Endothelial cell of umbilical vein (primary cell): ENCODE data around the gene HJV. TPM values are rescaled to one million over a fixed set of nuclear protein-coding genes. Genes with fewer than 3 reads are reported as not detected.

Experiments used
- BruUV-seq: library from RNA; stranded (reverse); fragments of 400-500 nt; replicated peaks from 2 replicates; lab custom pipeline; 2021; lab: Mats Ljungman, UMichigan
- CTCF ChIA-PET: fragments of 300-600, 350-600 bp; sonication (Branson Sonifier 250); formaldehyde crosslinking; loops from one replicate; lab custom pipeline; 2021; ENCODE audit warnings: antibody characterized with exemption, inconsistent platforms; lab: Charles Lee
- POLR2A ChIA-PET: fragments of 300-600, 350-600 bp; sonication (Branson Sonifier 250); formaldehyde crosslinking; loops from one replicate; lab custom pipeline; 2021; ENCODE audit warnings: antibody characterized with exemption, inconsistent platforms; lab: Charles Lee
- DNase-seq: peaks from one replicate; pipeline ENCODE4 v3.0.0-alpha.2; 2011; ENCODE audit warnings: low read depth, low spot score
- FAIRE-seq: peaks from 2 replicates; lab custom pipeline; 2011; peaks lifted over from hg19 to GRCh38; lab: Jason Lieb, UNC
- H2AFZ ChIP-seq: 2 replicates; pipeline ENCODE4 v1.6.0; 2012; ENCODE audit warnings: low read depth, low read length, control low read depth, inconsistent platforms
- H3K27ac ChIP-seq: 2 replicates; pipeline ENCODE4 v1.5.1; 2011; ENCODE audit warnings: low read depth, mild to moderate bottlenecking, control low read depth, low read length, moderate library complexity; ENCODE audit not compliant: insufficient read depth
- H3K27me3 ChIP-seq, 2 experiments: 2 replicates each; pipeline versions ENCODE4 v1.6.0 to v1.6.1; 2011; ENCODE audit warnings: low read length in 2 of 2, mixed read lengths in 1 of 2; ENCODE audit not compliant: control insufficient read depth in 2 of 2, insufficient read depth in 2 of 2
- H3K36me3 ChIP-seq, 2 experiments: 2 replicates in 1 of 2; 3 replicates in 1 of 2; pipeline ENCODE4 v1.5.1; 2011; ENCODE audit warnings: low read length in 2 of 2, mild to moderate bottlenecking in 1 of 2, moderate library complexity in 1 of 2; ENCODE audit not compliant: control insufficient read depth in 2 of 2, insufficient read depth in 2 of 2; ENCODE audit errors: extremely low read depth in 1 of 2
- H3K4me1 ChIP-seq: 3 replicates; pipeline ENCODE4 v1.5.1; 2011; ENCODE audit warnings: mild to moderate bottlenecking, low read length; ENCODE audit not compliant: control insufficient read depth, insufficient read depth; ENCODE audit errors: extremely low read depth
- H3K4me2 ChIP-seq: 2 replicates; pipeline ENCODE4 v1.6.1; 2011; ENCODE audit warnings: low read length, control low read depth, mixed read lengths; ENCODE audit not compliant: insufficient read depth
- H3K4me3 ChIP-seq, 3 experiments: fragments of 200-600 bp in 1 of 3; sonication (generic), shearing (Covaris generic) in 1 of 3; replicated peaks in 1 of 3; 2 replicates each; pipeline ENCODE4 v1.5.1; 2011 to 2016; ENCODE audit warnings: control low read depth in 3 of 3, low read length in 3 of 3, mild to moderate bottlenecking in 2 of 3, inconsistent platforms in 1 of 3, low read depth in 1 of 3, moderate library complexity in 1 of 3; ENCODE audit not compliant: insufficient read depth in 1 of 3
- H3K79me2 ChIP-seq: 2 replicates; pipeline ENCODE4 v1.6.0; 2012; ENCODE audit warnings: low read length, inconsistent platforms; ENCODE audit not compliant: control insufficient read depth, insufficient read depth
- H3K9ac ChIP-seq: replicated peaks from 2 replicates; pipeline ENCODE3; 2011; ENCODE audit warnings: low read length, control low read depth; ENCODE audit not compliant: insufficient read depth; ENCODE audit errors: extremely low read depth
- H3K9me1 ChIP-seq: replicated peaks from 3 replicates; pipeline ENCODE4 v1.6.0; 2011; ENCODE audit warnings: mild to moderate bottlenecking, low read length; ENCODE audit not compliant: control insufficient read depth, insufficient read depth; ENCODE audit errors: extremely low read depth
- H3K9me3 ChIP-seq: replicated peaks from 2 replicates; pipeline ENCODE4 v1.5.1; 2012; ENCODE audit warnings: low read length, inconsistent platforms; ENCODE audit not compliant: control insufficient read depth, insufficient read depth
- H4K20me1 ChIP-seq: replicated peaks from 2 replicates; pipeline ENCODE3; 2011; ENCODE audit warnings: mild to moderate bottlenecking, low read length; ENCODE audit not compliant: control insufficient read depth, insufficient read depth; ENCODE audit errors: extremely low read depth
- CTCF ChIP-seq, 2 donors: IDR thresholded peaks; 1 replicate in 1 of 2; 2 replicates in 1 of 2; pipeline ENCODE4 v1.5.1; 2011; ENCODE audit warnings: low read length in 2 of 2, mild to moderate bottlenecking in 2 of 2, moderate library complexity in 2 of 2, control low read depth in 1 of 2, inconsistent platforms in 1 of 2, low read depth in 1 of 2; ENCODE audit not compliant: insufficient read depth in 1 of 2; ENCODE audit errors: extremely low read depth in 1 of 2
- EZH2 ChIP-seq: IDR thresholded peaks from 2 replicates; pipeline ENCODE4 v1.6.1; 2012; ENCODE audit warnings: borderline replicate concordance, low read depth, mild to moderate bottlenecking, moderate library complexity, low read length, inconsistent platforms; ENCODE audit not compliant: severe bottlenecking
- FOS ChIP-seq: IDR thresholded peaks from 2 replicates; pipeline ENCODE4 v1.6.1; 2011; ENCODE audit warnings: mild to moderate bottlenecking, low read length, moderate library complexity, borderline replicate concordance; ENCODE audit not compliant: insufficient read depth
- GATA2 ChIP-seq: IDR thresholded peaks from 2 replicates; pipeline ENCODE4 v1.7.0; 2011; ENCODE audit warnings: low read depth, mild to moderate bottlenecking, moderate library complexity, mixed read lengths, low read length; ENCODE audit not compliant: insufficient read length, insufficient read depth
- JUN ChIP-seq: IDR thresholded peaks from 2 replicates; pipeline ENCODE4 v1.6.1; 2011; ENCODE audit warnings: borderline replicate concordance, low read depth; ENCODE audit not compliant: insufficient read length, insufficient read depth
- MAX ChIP-seq: IDR thresholded peaks from 2 replicates; pipeline ENCODE4 v1.6.1; 2011; ENCODE audit not compliant: insufficient read depth, insufficient read length
- MYC ChIP-seq: IDR thresholded peaks from one replicate; pipeline ENCODE4 v1.6.1; 2011; ENCODE audit warnings: mild to moderate bottlenecking, low read depth, low read length
- POLR2A ChIP-seq: IDR thresholded peaks from 2 replicates; pipeline ENCODE4 v1.6.1; 2012; ENCODE audit warnings: low read depth, mild to moderate bottlenecking, control low read depth, low read length
- POLR2AphosphoS5 ChIP-seq: IDR thresholded peaks from 2 replicates; pipeline ENCODE4 v1.6.1; 2012; ENCODE audit warnings: low read depth, mild to moderate bottlenecking, control low read depth, low read length, moderate library complexity; ENCODE audit not compliant: insufficient read depth
- dilution Hi-C: fragments of 300-500 bp; cut with MboI; formaldehyde crosslinking; loops from one replicate; pipeline ENCODE4 v1.15.0; 2019; ENCODE audit warnings: low sequenced_read_pairs; ENCODE audit not compliant: extremely low pct_ligation_motif_present
- intact Hi-C: fragments of 100-400 bp; cut with micrococcal nuclease; formaldehyde crosslinking; loops from one replicate; pipeline ENCODE4 v1.10.0; 2022
- polyA plus RNA-seq, 4 experiments: library from polyadenylated mRNA; depleted of rRNA in 3 of 4; stranded (reverse) in 3 of 4; unstranded in 1 of 4; fragments of >200 nt; gene quantifications; 2 replicates each; pipeline versions ENCODE4 v1.2.1 to v1.2.3, GENCODE V29; 2011 to 2012; ENCODE audit warnings: missing spikeins in 1 of 4
- total RNA-seq: library from RNA; stranded (reverse); gene quantifications from 2 replicates; pipeline ENCODE4 v1.2.3, GENCODE V29; 2021

The HJV gene
- total and polyA plus RNA-seq, 2 donors (not counting 3 experiments of a cell fraction or from before 2014, with no cell fraction given) = not detected

DNA sequence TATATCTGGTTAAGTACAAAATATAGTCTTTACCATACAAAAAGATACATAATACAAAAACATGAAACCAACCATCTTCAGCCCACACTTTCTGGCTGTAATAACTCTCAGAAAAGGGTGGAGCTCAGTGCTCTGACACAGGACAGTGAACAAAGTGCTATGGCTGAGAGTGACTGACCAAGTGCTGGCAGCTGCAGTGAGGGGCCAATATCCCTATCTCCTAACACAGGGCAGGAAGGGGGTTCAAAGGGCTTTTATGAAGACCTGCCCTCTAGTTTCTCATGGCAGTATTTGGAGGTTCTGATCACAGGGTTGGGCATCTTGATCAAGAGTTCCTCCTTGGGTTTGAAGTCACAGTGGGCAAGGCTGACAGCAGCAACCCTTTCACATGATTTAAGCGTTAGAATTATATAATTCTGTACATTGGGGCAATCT lies 29.0 kb downstream of the HJV start:
- no TSS peak for BruUV-seq
- H3K4me2 ChIP-seq = no peak overlapping the region
- peaks cover 12% of the 10 kb centered on the region for H3K4me1 ChIP-seq
- dilution Hi-C loops = no loop called here
- H4K20me1 ChIP-seq = no peaks in the 10 kb centered on the region
- H3K27me3 ChIP-seq = no peaks in the 10 kb centered on the region
- no peak overlapping the region for H3K4me3 ChIP-seq
- DNase-seq (no peak), FAIRE-seq (no peak)
- no peaks in the 10 kb centered on the region for H3K9me1 ChIP-seq
- TF ChIP-seq JUN (no peak), EZH2 (no peak), FOS (no peak), GATA2 (no peak), POLR2A (no peak), MYC (no peak), POLR2AphosphoS5 (no peak), CTCF (IDR thresholded peaks at IDR 0.05; ENCODE audit: extremely low read depth in 1 of 2, insufficient read depth in 1 of 2, low read depth in 1 of 2, low read length in 2 of 2) (no peak), MAX (no peak)
- POLR2A ChIA-PET = no interaction called here
- peaks cover 10% of the 10 kb centered on the region for H3K79me2 ChIP-seq
- no peaks in the 10 kb centered on the region for H3K9me3 ChIP-seq
- H3K9ac ChIP-seq = no peak overlapping the region
- peaks cover 2 to 16% of the 10 kb centered on the region in 2 experiments for H3K36me3 ChIP-seq
- no peak overlapping the region for H3K27ac ChIP-seq
- intact Hi-C loops = no loop called here
- H2AFZ ChIP-seq = no peak overlapping the region
- CTCF ChIA-PET = interaction anchor here (10.4 to 20.0 kb wide), 2 partner anchors 13 to 14 kb away, joined by 87 to 496 read pairs; no protein-coding TSS in a partner anchor
